Left cardiac atrium (tissue), 4 donors: ENCODE results near the gene PAXIP1. TPM values are rescaled to one million over a fixed set of nuclear protein-coding genes. Genes with fewer than 3 reads are reported as not detected.
"Not testable (repeated sequence)": the region's sequence is repeated elsewhere in the genome, so short reads cannot be mapped to it uniquely, and the experiment has no call there.

Source experiments
- ATAC-seq, 2 donors: fragments of 200-7000 bp; cut with Tn5 transposase; one replicate each; pipeline ENCODE4 v1.9.1; 2020; ENCODE audit warnings: mild to moderate bottlenecking in 2 of 2, moderate library complexity in 2 of 2
- DNase-seq: peaks from one replicate; pipeline ENCODE4 v3.0.0-alpha.2; 2020
- intact Hi-C, 2 donors: fragments of 100-400 bp; cut with DNase I; formaldehyde crosslinking; loops; one replicate each; pipeline versions ENCODE4 v1.14.1 to v1.15.1; 2022 to 2023
- total RNA-seq, 2 donors: library from RNA; stranded (reverse); fragmentation: NEBNext Ultra II Directional; extraction: Animal tissue kit (Norgen Biotek cat#: 25700); gene quantifications; one replicate each; pipeline ENCODE4 v1.2.1, GENCODE V29; 2021
- donor health status: DM: no; HTN: yes; CAD: no.
- donor health status: DM: no; HTN: yes; CAD: no; lungs with severe emphysema.
- donor health status: DM: yes; HTN: yes; CAD: no.
- donor health status: Dilated cardiomyopathy.

The PAXIP1 gene
- total RNA-seq, 2 donors from 2014 or later, result 7.9 to 8.7 TPM

GRCh38 chr7:154953006-154953684, 49.8 kb downstream of the PAXIP1 start:
- peak; percentile 56 for DNase-seq
- no peak for ATAC-seq
- intact Hi-C loops, result no loop called here

- no peak for ATAC-seq
- intact Hi-C loops, result no loop called here
- no peak for DNase-seq
Observed at GRCh38 chr7:154950960-154951359, 52.0 kb downstream of the PAXIP1 start.

GRCh38 chr7:154947604-154948003, 55.3 kb downstream of the PAXIP1 start:
- intact Hi-C loops, result no loop called here
- ATAC-seq, result no peak

GRCh38 chr7:154946166-154946565, 56.8 kb downstream of the PAXIP1 start:
- DNase-seq, result no peak
- intact Hi-C loops, result no loop called here
- no peak for ATAC-seq

More at GRCh38 chr7:154947604-154948003, 55.3 kb downstream of the PAXIP1 start:
- DNase-seq, result no peak

- intact Hi-C loops, result no loop called here
- ATAC-seq (no peak), DNase-seq (no peak)
Observed at GRCh38 chr7:154943906-154944305, 59.0 kb downstream of the PAXIP1 start.

- DNase-seq (no peak), ATAC-seq (no peak)
- intact Hi-C loops, result no loop called here
Observed at GRCh38 chr7:154942691-154943090, 60.2 kb downstream of the PAXIP1 start.

- intact Hi-C loops, result loop anchor here in 1 of 2 donors (10.0 kb wide), 1 partner anchor 257 kb away; no protein-coding TSS in a partner anchor
- ATAC-seq, result no peak
- DNase-seq, result no peak
Observed at GRCh38 chr7:154937837-154938236, 65.1 kb downstream of the PAXIP1 start.

GRCh38 chr7:154934353-154934952, 68.5 kb downstream of the PAXIP1 start:
- DNase-seq, ATAC-seq: not testable (repeated sequence)
- intact Hi-C loops, result loop anchor here in 1 of 2 donors (10.0 kb wide), 1 partner anchor 260 kb away; no protein-coding TSS in a partner anchor

GRCh38 chr7:154931906-154932305, 71.0 kb downstream of the PAXIP1 start:
- no peak for DNase-seq
- no peak for ATAC-seq
- intact Hi-C loops, result loop anchor here in 1 of 2 donors (10.0 kb wide), 1 partner anchor 263 kb away; no protein-coding TSS in a partner anchor

- ATAC-seq (peak in 1 of 2 donors; percentile 8), DNase-seq (no peak)
- intact Hi-C loops, result loop anchor here (2.0 to 10.0 kb wide), 3 partner anchors 266 to 838 kb away; no protein-coding TSS in a partner anchor
Observed at GRCh38 chr7:154929006-154929726, 73.8 kb downstream of the PAXIP1 start.

- intact Hi-C loops, result loop anchor here (2.0 to 10.0 kb wide), 3 partner anchors 266 to 839 kb away; no protein-coding TSS in a partner anchor
- peak; percentile 37 for DNase-seq
- peak; percentile 89 to 94 for ATAC-seq
Observed at GRCh38 chr7:154928136-154929005, 74.6 kb downstream of the PAXIP1 start.

- DNase-seq (peak; percentile 82), ATAC-seq (peak; percentile 88 to 89)
- intact Hi-C loops, result loop anchor here (2.0 to 10.0 kb wide), 3 partner anchors 267 to 840 kb away; no protein-coding TSS in a partner anchor
Observed at GRCh38 chr7:154927624-154928125, 75.2 kb downstream of the PAXIP1 start.

GRCh38 chr7:154922472-154922871, 80.5 kb downstream of the PAXIP1 start:
- not testable (repeated sequence) for DNase-seq, ATAC-seq
- intact Hi-C loops, result loop anchor here in 1 of 2 donors (10.0 kb wide), 1 partner anchor 272 kb away; no protein-coding TSS in a partner anchor

GRCh38 chr7:154919344-154920225, 83.3 kb downstream of the PAXIP1 start:
- intact Hi-C loops, result loop anchor here in 1 of 2 donors (10.0 kb wide), 1 partner anchor 275 kb away; no protein-coding TSS in a partner anchor
- DNase-seq, result no peak
- ATAC-seq, result no peak

GRCh38 chr7:154918741-154919140, 84.2 kb downstream of the PAXIP1 start:
- no peak for ATAC-seq
- intact Hi-C loops, result no loop called here
- no peak for DNase-seq

- DNase-seq (no peak), ATAC-seq (no peak)
- intact Hi-C loops, result no loop called here
Observed at GRCh38 chr7:154918266-154918665, 84.7 kb downstream of the PAXIP1 start.

- ATAC-seq, result no peak
- intact Hi-C loops, result no loop called here
- DNase-seq, result no peak
Observed at GRCh38 chr7:154917808-154918160, 85.1 kb downstream of the PAXIP1 start.
